ENCODE data around the gene EGLN2.
A peak's percentile ranks its signal among the peaks of the same experiment; 100 is the strongest.
"Not testable (repeated sequence)": the region's sequence is repeated elsewhere in the genome, so short reads cannot be mapped to it uniquely, and the experiment has no call there.

Gene EGLN2

DNA sequence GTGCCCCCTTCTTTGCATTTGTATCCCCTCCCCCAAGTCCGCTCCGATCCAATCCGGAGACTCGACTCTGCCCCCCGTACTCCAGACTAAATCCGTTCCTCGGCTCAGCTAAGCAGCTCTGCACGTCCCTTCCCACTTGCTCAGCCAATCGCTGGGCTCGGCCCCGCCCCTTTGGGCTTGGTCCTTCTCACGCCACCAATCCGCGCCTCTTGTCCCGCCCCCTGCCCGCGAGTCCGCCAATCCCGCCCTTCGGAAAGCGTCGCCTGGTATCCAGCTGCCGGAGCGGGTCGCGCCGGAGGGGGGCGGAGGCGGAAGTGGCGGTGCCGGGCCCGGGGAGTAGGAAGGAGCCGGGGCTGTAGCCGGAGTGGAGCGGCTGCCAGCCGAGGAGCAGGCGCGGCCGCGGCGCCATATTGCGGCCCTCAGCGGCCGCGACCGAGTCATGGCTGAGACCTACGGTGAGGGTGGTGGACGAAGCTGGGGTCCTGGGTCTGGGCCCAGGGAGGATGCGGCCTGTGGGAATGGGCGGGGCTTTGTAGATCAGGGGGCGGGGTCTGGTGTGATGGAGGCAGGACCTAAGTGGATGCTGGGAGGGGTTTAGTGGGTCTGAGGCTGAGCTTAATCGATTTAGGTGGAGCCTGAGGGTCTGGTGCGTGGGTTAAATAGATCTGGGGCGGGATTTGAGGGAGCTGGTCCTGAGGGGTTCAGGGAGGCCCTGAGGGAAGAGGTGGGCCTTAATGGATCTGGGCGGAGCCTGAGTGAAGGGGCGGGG, 20.9 kb upstream of the EGLN2 start, which contains the start of gene RAB4B:
Gene RAB4B (plus strand): TSS at position 311 of the 769 bp plus-strand sequence. CDS start 129 bp downstream, at position 440.
- peak; percentile 99 for DNase-seq (ENCODE audit: extremely low read depth, low read depth)
- TF ChIP-seq, protein P1, sequence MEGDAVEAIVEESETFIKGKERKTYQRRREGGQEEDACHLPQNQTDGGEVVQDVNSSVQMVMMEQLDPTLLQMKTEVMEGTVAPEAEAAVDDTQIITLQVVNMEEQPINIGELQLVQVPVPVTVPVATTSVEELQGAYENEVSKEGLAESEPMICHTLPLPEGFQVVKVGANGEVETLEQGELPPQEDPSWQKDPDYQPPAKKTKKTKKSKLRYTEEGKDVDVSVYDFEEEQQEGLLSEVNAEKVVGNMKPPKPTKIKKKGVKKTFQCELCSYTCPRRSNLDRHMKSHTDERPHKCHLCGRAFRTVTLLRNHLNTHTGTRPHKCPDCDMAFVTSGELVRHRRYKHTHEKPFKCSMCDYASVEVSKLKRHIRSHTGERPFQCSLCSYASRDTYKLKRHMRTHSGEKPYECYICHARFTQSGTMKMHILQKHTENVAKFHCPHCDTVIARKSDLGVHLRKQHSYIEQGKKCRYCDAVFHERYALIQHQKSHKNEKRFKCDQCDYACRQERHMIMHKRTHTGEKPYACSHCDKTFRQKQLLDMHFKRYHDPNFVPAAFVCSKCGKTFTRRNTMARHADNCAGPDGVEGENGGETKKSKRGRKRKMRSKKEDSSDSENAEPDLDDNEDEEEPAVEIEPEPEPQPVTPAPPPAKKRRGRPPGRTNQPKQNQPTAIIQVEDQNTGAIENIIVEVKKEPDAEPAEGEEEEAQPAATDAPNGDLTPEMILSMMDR (IDR thresholded peaks at IDR 0.05; ENCODE audit: low read depth, low read length) = no peak

DNA sequence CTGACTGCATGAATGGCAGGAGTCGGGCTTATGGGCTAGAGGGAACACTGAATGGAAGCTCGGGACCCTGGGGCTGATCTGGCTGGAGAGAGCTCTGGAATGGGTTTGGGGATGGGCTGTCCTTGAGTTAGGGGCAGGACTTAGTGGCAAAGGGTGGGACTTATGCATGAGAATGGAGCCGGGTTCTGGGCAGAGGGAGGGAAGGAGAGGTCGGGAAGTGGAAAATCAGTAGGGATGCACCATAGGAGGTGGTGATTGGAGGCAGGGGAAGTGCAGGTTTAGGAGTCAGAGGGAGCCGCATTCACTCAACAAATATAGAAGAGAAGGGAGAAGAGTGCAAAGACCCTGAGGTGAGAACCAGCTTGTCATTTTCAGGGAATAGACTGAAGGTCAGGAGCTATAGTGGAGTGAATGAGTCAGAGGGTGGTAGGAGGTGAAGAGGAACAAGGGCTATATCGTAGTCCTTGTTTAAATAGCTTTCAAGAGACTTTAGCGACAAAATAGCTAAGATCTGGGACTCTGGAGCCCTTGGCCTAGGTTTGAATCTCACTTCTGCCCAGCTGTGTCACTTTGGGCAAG, 20.2 kb upstream of the EGLN2 start:
- TF ChIP-seq, protein P1 (IDR thresholded peaks at IDR 0.05; ENCODE audit: low read depth, low read length) = no peak
- DNase-seq (ENCODE audit: extremely low read depth, low read depth) = no peak

DNA sequence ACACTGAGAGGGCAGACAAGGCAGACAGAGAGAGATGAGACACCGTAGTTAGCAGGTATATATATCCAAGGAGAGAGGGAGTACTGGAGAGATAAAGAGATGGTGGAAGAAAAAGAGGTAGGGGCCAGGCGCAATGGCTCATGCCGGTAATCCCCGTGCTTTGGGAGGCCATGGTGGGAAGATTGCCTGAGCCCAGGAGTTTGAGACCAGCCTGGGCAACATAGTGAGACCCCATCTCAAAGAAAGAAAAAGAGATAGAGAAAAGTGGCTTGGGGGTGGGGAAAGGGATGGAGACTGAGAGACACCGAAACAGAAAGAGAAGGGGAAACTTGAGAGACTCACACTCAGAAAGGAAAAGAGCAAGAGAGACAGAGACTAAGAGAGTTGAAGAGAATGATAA, 18.4 kb upstream of the EGLN2 start:
- DNase-seq (ENCODE audit: extremely low read depth, low read depth) = no peak
- TF ChIP-seq, protein P1 (IDR thresholded peaks at IDR 0.05; ENCODE audit: low read depth, low read length) = no peak

DNA sequence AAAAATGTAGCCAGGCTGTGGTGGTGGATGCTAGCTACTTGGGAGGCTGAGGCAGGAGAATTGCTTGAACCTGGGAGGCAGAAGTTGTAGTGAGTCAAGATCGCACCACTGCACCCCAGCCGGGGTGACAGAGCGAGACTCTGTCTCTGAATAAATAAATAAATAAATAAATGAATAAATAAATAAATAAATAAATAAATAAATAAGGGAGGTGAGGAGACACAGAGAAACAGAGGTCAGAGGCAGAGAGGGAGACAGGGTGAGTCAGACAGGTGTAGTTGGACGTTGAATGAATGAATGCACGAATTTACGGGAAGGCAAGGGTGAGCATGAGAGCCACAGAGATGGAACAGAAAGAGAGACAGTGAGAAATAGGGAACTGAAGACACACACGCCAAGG, 17.9 kb upstream of the EGLN2 start:
- no peak for DNase-seq (ENCODE audit: extremely low read depth, low read depth)
- TF ChIP-seq, protein P1 (IDR thresholded peaks at IDR 0.05; ENCODE audit: low read depth, low read length) = no peak

DNA sequence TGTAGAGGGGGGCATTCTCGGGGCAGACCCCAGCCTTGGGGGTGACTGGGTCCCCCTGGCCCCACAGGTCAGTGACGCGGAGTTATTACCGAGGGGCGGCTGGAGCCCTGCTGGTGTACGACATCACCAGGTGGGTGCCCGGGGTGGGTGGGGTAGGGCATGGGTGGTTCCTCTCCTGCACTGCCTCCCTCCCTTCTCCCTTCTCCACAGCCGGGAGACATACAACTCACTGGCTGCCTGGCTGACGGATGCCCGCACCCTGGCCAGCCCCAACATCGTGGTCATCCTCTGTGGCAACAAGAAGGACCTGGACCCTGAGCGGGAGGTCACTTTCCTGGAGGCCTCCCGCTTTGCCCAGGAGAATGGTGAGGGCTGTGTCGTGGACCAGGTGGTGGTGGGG, 15.3 kb upstream of the EGLN2 start:
- DNase-seq (ENCODE audit: extremely low read depth, low read depth) = no peak
- TF ChIP-seq, protein P1 (IDR thresholded peaks at IDR 0.05; ENCODE audit: low read depth, low read length) = no peak

DNA sequence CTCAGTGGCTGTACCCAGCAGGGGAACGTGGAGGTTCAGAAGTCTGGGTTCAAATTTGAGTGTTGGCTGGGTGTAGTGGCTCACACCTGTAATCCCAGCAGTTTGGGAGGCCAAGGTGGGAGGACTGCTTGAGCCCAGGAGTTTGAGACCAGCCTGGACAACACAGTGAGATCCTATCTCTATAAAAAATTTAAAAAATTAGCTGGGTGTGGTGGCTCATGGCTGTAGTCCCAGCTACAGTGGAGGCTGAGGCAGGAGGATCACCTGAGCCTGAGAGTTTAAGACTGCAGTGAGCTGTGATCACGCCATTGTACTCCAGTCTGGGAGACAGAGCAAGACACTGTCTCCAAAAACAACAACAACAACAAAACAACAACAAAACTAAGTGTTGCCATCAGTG, 14.8 kb upstream of the EGLN2 start:
- DNase-seq (ENCODE audit: extremely low read depth, low read depth) = not testable (repeated sequence)

DNA sequence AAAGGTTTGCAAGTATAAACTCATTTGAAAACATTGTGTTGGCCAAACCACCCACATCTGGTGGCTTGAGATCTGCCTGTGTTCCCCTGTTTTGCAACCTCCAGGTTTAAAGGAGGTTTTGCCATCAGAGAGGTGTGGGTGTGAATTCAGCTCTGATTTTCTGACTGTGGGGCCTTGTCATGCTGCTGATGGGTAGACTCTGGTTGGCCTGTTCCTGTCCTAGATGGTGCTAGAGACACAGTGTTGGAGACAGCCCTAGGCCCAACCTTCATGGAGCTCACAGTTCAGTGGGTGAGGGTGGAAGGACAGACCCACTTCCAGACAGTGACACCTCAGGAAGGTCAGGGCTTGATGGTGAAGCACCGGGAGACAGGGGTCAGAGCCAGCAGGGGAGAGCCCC, 13.5 kb upstream of the EGLN2 start:
- no peak for DNase-seq (ENCODE audit: extremely low read depth, low read depth)
- TF ChIP-seq, protein P1 (IDR thresholded peaks at IDR 0.05; ENCODE audit: low read depth, low read length) = no peak
